IMR-90 (cell line): Measurements from ENCODE around the gene RBKS. TPM values are rescaled to one million over a fixed set of nuclear protein-coding genes. Genes with fewer than 3 reads are reported as not detected.

Experiments used
- ATAC-seq: fragments of 200-7000 bp; cut with Tn5 transposase; 2 replicates; pipeline ENCODE4 v1.9.1; 2020; ENCODE audit warnings: low read depth, mild to moderate bottlenecking, moderate library complexity
- BruUV-seq: library from RNA; stranded (reverse); fragments of 400-500 nt; replicated peaks from 2 replicates; lab custom pipeline; 2021; lab: Mats Ljungman, UMichigan
- CTCF ChIA-PET: fragments of 300-600 bp; formaldehyde crosslinking; extraction: SDS; loops from one replicate; lab custom pipeline; 2021; ENCODE audit warnings: antibody characterized with exemption; lab: Yijun Ruan, JAX
- POLR2A ChIA-PET: fragments of 300-600 bp; sonication (Branson Sonifier 250); formaldehyde crosslinking; loops from one replicate; lab custom pipeline; 2022; ENCODE audit warnings: antibody characterized with exemption; ENCODE audit not compliant: unreplicated experiment; lab: Charles Lee
- DNase-seq: peaks from one replicate; pipeline ENCODE4 v3.0.0; 2013
- H2AFZ ChIP-seq: replicated peaks from 2 replicates; pipeline ENCODE3; 2013; ENCODE audit warnings: low read length, mild to moderate bottlenecking; ENCODE audit not compliant: poor library complexity
- H2AK5ac ChIP-seq: 2 replicates; pipeline ENCODE4 v1.6.1; 2013; ENCODE audit warnings: low read depth, low read length, inconsistent platforms
- H2AK9ac ChIP-seq: replicated peaks from 2 replicates; pipeline ENCODE3; 2013; ENCODE audit warnings: mild to moderate bottlenecking, low read depth, low read length, moderate library complexity; ENCODE audit not compliant: poor library complexity
- H2BK120ac ChIP-seq: 2 replicates; pipeline ENCODE4 v1.6.1; 2013; ENCODE audit warnings: low read depth, low read length, inconsistent platforms
- H2BK15ac ChIP-seq: 3 replicates; pipeline ENCODE4 v1.6.1; 2013; ENCODE audit warnings: low read depth, low read length, inconsistent platforms
- H2BK20ac ChIP-seq: 2 replicates; pipeline ENCODE4 v1.6.1; 2013; ENCODE audit warnings: low read depth, mild to moderate bottlenecking, inconsistent platforms, low read length, moderate library complexity
- H2BK5ac ChIP-seq: 2 replicates; pipeline ENCODE4 v1.6.1; 2013; ENCODE audit warnings: mild to moderate bottlenecking, low read depth, low read length, inconsistent platforms; ENCODE audit not compliant: poor library complexity, severe bottlenecking
- H3K14ac ChIP-seq: replicated peaks from 2 replicates; pipeline ENCODE4 v1.6.1; 2013; ENCODE audit warnings: low read depth, low read length, inconsistent platforms
- H3K18ac ChIP-seq: 2 replicates; pipeline ENCODE4 v1.6.1; 2013; ENCODE audit warnings: low read depth, low read length, control low read depth
- H3K23ac ChIP-seq: 2 replicates; pipeline ENCODE4 v1.6.1; 2013; ENCODE audit warnings: low read depth, low read length, inconsistent platforms
- H3K27ac ChIP-seq: 2 replicates; pipeline ENCODE4 v1.5.1; 2013; ENCODE audit warnings: mild to moderate bottlenecking, control low read depth, low read length; ENCODE audit not compliant: insufficient read depth
- H3K27me3 ChIP-seq: 2 replicates; pipeline ENCODE4 v1.6.1; 2013; ENCODE audit warnings: low read length; ENCODE audit not compliant: control insufficient read depth, insufficient read depth
- H3K36me3 ChIP-seq: 2 replicates; pipeline ENCODE4 v1.6.1; 2013; ENCODE audit warnings: low read length, mixed read lengths; ENCODE audit not compliant: control insufficient read depth, insufficient read depth
- H3K4ac ChIP-seq: 2 replicates; pipeline ENCODE4 v1.6.1; 2013; ENCODE audit warnings: low read depth, low read length, inconsistent platforms
- H3K4me1 ChIP-seq: 2 replicates; pipeline ENCODE4 v1.6.1; 2013; ENCODE audit warnings: low read length, mixed read lengths; ENCODE audit not compliant: control insufficient read depth, insufficient read depth
- H3K4me2 ChIP-seq: 2 replicates; pipeline ENCODE4 v1.6.1; 2013; ENCODE audit warnings: low read depth, mild to moderate bottlenecking, control low read depth, low read length, moderate library complexity
- H3K4me3 ChIP-seq: 2 replicates; pipeline ENCODE4 v1.5.1; 2013; ENCODE audit warnings: low read depth, mild to moderate bottlenecking, control low read depth, low read length, moderate library complexity; ENCODE audit not compliant: insufficient read depth
- H3K56ac ChIP-seq: 2 replicates; pipeline ENCODE4 v1.6.1; 2013; ENCODE audit warnings: low read length, inconsistent platforms; ENCODE audit not compliant: insufficient read depth; ENCODE audit errors: extremely low read depth
- H3K79me1 ChIP-seq, 2 experiments: 2 replicates each; pipeline ENCODE4 v1.6.1; 2013; ENCODE audit warnings: low read length in 2 of 2, inconsistent platforms in 1 of 2, low read depth in 1 of 2
- H3K9ac ChIP-seq: 2 replicates; pipeline ENCODE4 v1.6.1; 2013; ENCODE audit warnings: low read depth, low read length, control low read depth
- H3K9me1 ChIP-seq: 2 replicates; pipeline ENCODE4 v1.6.1; 2013; ENCODE audit warnings: low read length, inconsistent platforms; ENCODE audit not compliant: insufficient read depth
- H3K9me3 ChIP-seq: 2 replicates; pipeline ENCODE4 v1.6.1; 2013; ENCODE audit warnings: low read length; ENCODE audit not compliant: control insufficient read depth, insufficient read depth
- H4K20me1 ChIP-seq: 2 replicates; pipeline ENCODE4 v1.6.1; 2013; ENCODE audit warnings: low read length, inconsistent platforms; ENCODE audit not compliant: insufficient read depth
- H4K5ac ChIP-seq: 2 replicates; pipeline ENCODE4 v1.6.1; 2013; ENCODE audit warnings: mild to moderate bottlenecking, low read depth, low read length, control low read depth
- H4K8ac ChIP-seq, 2 experiments: 2 replicates each; pipeline ENCODE4 v1.6.1; 2013; ENCODE audit warnings: low read depth in 2 of 2, low read length in 2 of 2, control low read depth in 1 of 2, inconsistent platforms in 1 of 2
- H4K91ac ChIP-seq: 2 replicates; pipeline ENCODE4 v1.6.1; 2013; ENCODE audit warnings: low read depth, low read length, inconsistent platforms; ENCODE audit not compliant: insufficient read depth
- BHLHE40 ChIP-seq: fragments of 150-350 bp; IDR thresholded peaks from 2 replicates; pipeline ENCODE4 v1.6.1; 2016; ENCODE audit warnings: mild to moderate bottlenecking, low read depth, low read length
- FOS ChIP-seq: fragments of 150-350 bp; IDR thresholded peaks from 2 replicates; pipeline ENCODE4 v1.6.1; 2016; ENCODE audit warnings: low read depth, low read length
- WGBS, 2 experiments: methylation state at CpG; one replicate each; pipeline versions ENCODE4 v1.1.5 to v1.1.7; 2013; ENCODE audit warnings: missing lambda C conversion rate in 2 of 2; ENCODE audit not compliant: insufficient read length in 1 of 2; ENCODE audit errors: extremely low coverage in 2 of 2; 5-methylcytosine and 5-hydroxymethylcytosine counted together
- dilution Hi-C: fragments of 300-500 bp; cut with HindIII; formaldehyde crosslinking; loops from one replicate; pipeline ENCODE4 v1.14.3; 2018; ENCODE audit warnings: low sequenced_read_pairs; ENCODE audit not compliant: unreplicated experiment
- in situ Hi-C: fragments of 300-500 bp; cut with MboI; formaldehyde crosslinking; loops from 3 replicates; pipeline ENCODE4 v1.14.3; 2019; ENCODE audit warnings: low sequenced_read_pairs, inconsistent platforms, mixed read lengths
- intact Hi-C: fragments of 100-400 bp; cut with micrococcal nuclease; formaldehyde crosslinking; loops from 2 replicates; pipeline ENCODE4 v1.10.0; 2022
- polyA plus RNA-seq, 3 experiments: library from polyadenylated mRNA; depleted of rRNA; stranded (reverse); fragments of >200 nt; gene quantifications; 2 replicates each; pipeline ENCODE4 v1.2.3, GENCODE V29; 2012; ENCODE audit warnings: low replicate concordance in 1 of 3
- total RNA-seq: library from RNA; depleted of rRNA; stranded (reverse); fragments of >200 nt; gene quantifications from 2 replicates; pipeline ENCODE4 v1.2.3, GENCODE V29; 2012
- TF ChIP-seq, protein P1 (sequence below): fragments of 150-350 bp; IDR thresholded peaks from 2 replicates; pipeline ENCODE4 v1.6.1; 2017; ENCODE audit warnings: mild to moderate bottlenecking, antibody characterized with exemption, low read length, low read depth

Gene RBKS
- total and polyA plus RNA-seq, 2 of the 4 experiments (the other 2 are of a cell fraction): 1.1 to 1.4 TPM

DNA sequence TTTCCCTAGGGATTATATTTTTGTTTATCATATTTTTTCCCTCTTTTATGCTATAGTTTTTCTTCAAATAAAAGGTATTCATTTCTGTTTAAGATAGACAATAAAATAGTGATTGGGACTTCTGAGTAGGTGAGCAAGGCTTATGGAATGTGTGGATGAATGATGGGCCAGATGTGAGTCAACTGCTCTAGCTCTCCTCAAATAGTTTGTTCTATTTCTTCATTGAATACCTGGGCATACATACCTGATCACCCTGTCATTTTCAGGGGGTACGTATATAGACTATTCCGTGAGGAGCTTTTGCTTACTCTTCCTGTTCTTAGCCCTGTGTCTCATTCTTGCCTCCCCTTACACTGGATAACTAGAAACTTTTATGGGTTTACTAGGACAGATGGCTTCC is 42.2 kb upstream of the RBKS start:
- Histone ChIP-seq H4K5ac (no peak overlapping the region), H3K9me3 (no peaks in the 10 kb centered on the region), H3K56ac (no peak overlapping the region), H3K4ac (no peak overlapping the region), H4K20me1 (no peaks in the 10 kb centered on the region), H4K91ac (no peak overlapping the region), H3K27me3 (no peaks in the 10 kb centered on the region), H3K14ac (0 out of 2 replicates have a peak overlapping the region, but pooled peaks have one; percentile 28), H3K23ac (no peak overlapping the region), H3K4me3 (no peak overlapping the region), H3K9me1 (peaks cover 4% of the 10 kb centered on the region; the same call in 1 of the 2 replicates), H2BK120ac (no peak overlapping the region), H3K4me1 (0 out of 2 replicates have a peak, but pooled peaks cover 3% of the 10 kb centered on the region), H2BK20ac (no peak overlapping the region), H4K8ac (no peak overlapping the region), H3K9ac (no peak overlapping the region), H3K36me3 (no peaks in the 10 kb centered on the region; the same call in 1 of the 2 replicates), H2BK5ac (no peak overlapping the region), H2AK9ac (no peak overlapping the region), H3K18ac (no peak overlapping the region), H2BK15ac (no peak overlapping the region), H3K27ac (no peak overlapping the region), H3K4me2 (no peak overlapping the region), H2AFZ (no peak overlapping the region), H2AK5ac (peak overlapping the region; percentile 35; the same call in 1 of the 2 replicates), H3K79me1 (peaks cover 5 to 6% of the 10 kb centered on the region in 2 experiments; a peak in 2 of 4 replicates)
- peak; percentile 46; the same call in 1 of the 2 replicates for ATAC-seq
- no TSS peak for BruUV-seq
- ChIA-PET POLR2A (no interaction called here), CTCF (no interaction called here)
- no CpG with 5 or more reads among the region's 2 CpGs for WGBS, 2 experiments
- TF ChIP-seq FOS: no peak
- no peak for TF ChIP-seq BHLHE40
- TF ChIP-seq, protein P1, sequence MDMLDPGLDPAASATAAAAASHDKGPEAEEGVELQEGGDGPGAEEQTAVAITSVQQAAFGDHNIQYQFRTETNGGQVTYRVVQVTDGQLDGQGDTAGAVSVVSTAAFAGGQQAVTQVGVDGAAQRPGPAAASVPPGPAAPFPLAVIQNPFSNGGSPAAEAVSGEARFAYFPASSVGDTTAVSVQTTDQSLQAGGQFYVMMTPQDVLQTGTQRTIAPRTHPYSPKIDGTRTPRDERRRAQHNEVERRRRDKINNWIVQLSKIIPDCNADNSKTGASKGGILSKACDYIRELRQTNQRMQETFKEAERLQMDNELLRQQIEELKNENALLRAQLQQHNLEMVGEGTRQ: no peak
- dilution Hi-C loops: no loop called here
- intact Hi-C loops: no loop called here
- DNase-seq: peak; percentile 64
- in situ Hi-C loops: no loop called here
